Inferior parietal cortex (tissue), 1 donor: ENCODE measurements around the gene DAPK3.
"Not testable (repeated sequence)": the region's sequence is repeated elsewhere in the genome, so short reads cannot be mapped to it uniquely, and the experiment has no call there.

Experiments used
- DNase-seq: peaks from one replicate; pipeline ENCODE4 v3.0.0-alpha.2; 2016; ENCODE audit errors: extremely low spot score

The DAPK3 gene

GRCh38 chr19:3954107-3954506 is 16.8 kb downstream of the DAPK3 start:
- no peak for DNase-seq

GRCh38 chr19:3952755-3953276 is 18.1 kb downstream of the DAPK3 start:
- not testable (repeated sequence) for DNase-seq

GRCh38 chr19:3950871-3951861 is 19.7 kb downstream of the DAPK3 start:
- no peak for DNase-seq

- DNase-seq, result no peak
Measured at GRCh38 chr19:3949997-3950859, 20.7 kb downstream of the DAPK3 start.

- no peak for DNase-seq
Measured at GRCh38 chr19:3949294-3949693, 21.6 kb downstream of the DAPK3 start.

GRCh38 chr19:3947316-3947933 is 23.5 kb downstream of the DAPK3 start:
- DNase-seq, result not testable (repeated sequence)

GRCh38 chr19:3945838-3946237 is 25.1 kb downstream of the DAPK3 start:
- no peak for DNase-seq

- no peak for DNase-seq
Measured at GRCh38 chr19:3944018-3944721, 26.7 kb downstream of the DAPK3 start.

GRCh38 chr19:3942790-3943409 is 28.0 kb downstream of the DAPK3 start:
- DNase-seq, result no peak

GRCh38 chr19:3938300-3938950 is 32.5 kb downstream of the DAPK3 start:
- DNase-seq, result not testable (repeated sequence)

GRCh38 chr19:3936506-3937442 is 34.1 kb downstream of the DAPK3 start:
- DNase-seq, result no peak

- DNase-seq, result no peak
Measured at GRCh38 chr19:3932931-3933810, 37.7 kb downstream of the DAPK3 start, which contains the start of gene NMRK2. Gene NMRK2, plus strand, starts transcription at chr19:3933069. Its CDS starts 603 bp downstream, at chr19:3933672.

GRCh38 chr19:3931041-3931440 is 39.9 kb downstream of the DAPK3 start:
- no peak for DNase-seq

- DNase-seq, result no peak
Measured at GRCh38 chr19:3923912-3924311, 47.0 kb downstream of the DAPK3 start.

- no peak for DNase-seq
Measured at GRCh38 chr19:3923096-3923758, 47.7 kb downstream of the DAPK3 start.

- no peak for DNase-seq
Measured at GRCh38 chr19:3919793-3920192, 51.1 kb downstream of the DAPK3 start.

GRCh38 chr19:3916033-3916432 is 54.9 kb downstream of the DAPK3 start:
- DNase-seq, result no peak
